ENCODE data around the gene TNNT1.
"Not testable (repeated sequence)": the region's sequence is repeated elsewhere in the genome, so short reads cannot be mapped to it uniquely, and the experiment has no call there.

- TF ChIP-seq, protein P1, sequence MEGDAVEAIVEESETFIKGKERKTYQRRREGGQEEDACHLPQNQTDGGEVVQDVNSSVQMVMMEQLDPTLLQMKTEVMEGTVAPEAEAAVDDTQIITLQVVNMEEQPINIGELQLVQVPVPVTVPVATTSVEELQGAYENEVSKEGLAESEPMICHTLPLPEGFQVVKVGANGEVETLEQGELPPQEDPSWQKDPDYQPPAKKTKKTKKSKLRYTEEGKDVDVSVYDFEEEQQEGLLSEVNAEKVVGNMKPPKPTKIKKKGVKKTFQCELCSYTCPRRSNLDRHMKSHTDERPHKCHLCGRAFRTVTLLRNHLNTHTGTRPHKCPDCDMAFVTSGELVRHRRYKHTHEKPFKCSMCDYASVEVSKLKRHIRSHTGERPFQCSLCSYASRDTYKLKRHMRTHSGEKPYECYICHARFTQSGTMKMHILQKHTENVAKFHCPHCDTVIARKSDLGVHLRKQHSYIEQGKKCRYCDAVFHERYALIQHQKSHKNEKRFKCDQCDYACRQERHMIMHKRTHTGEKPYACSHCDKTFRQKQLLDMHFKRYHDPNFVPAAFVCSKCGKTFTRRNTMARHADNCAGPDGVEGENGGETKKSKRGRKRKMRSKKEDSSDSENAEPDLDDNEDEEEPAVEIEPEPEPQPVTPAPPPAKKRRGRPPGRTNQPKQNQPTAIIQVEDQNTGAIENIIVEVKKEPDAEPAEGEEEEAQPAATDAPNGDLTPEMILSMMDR (IDR thresholded peaks at IDR 0.05; ENCODE audit: extremely low read depth in 1 of 2, insufficient read depth in 1 of 2, low read depth in 1 of 2, low read length in 2 of 2): not testable (repeated sequence)
- TF ChIP-seq MAX (IDR thresholded peaks at IDR 0.05; ENCODE audit: insufficient read depth, insufficient read length); POLR2A (IDR thresholded peaks at IDR 0.05; ENCODE audit: low read depth, low read length); POLR2AphosphoS5 (IDR thresholded peaks at IDR 0.05; ENCODE audit: insufficient read depth, low read depth, low read length); EZH2 (IDR thresholded peaks at IDR 0.05; ENCODE audit: borderline replicate concordance, low read depth, low read length, severe bottlenecking); JUN (IDR thresholded peaks at IDR 0.05; ENCODE audit: borderline replicate concordance, insufficient read depth, insufficient read length, low read depth); MYC (IDR thresholded peaks at IDR 0.05; ENCODE audit: low read depth, low read length); FOS (IDR thresholded peaks at IDR 0.05; ENCODE audit: borderline replicate concordance, insufficient read depth, low read length); GATA2 (IDR thresholded peaks at IDR 0.05; ENCODE audit: insufficient read depth, insufficient read length, low read depth, low read length): not testable (repeated sequence)
Observed at GRCh38 chr19:55107252-55107651, 41.8 kb downstream of the TNNT1 start.
